ENCODE data around the gene SAE1.
"Not testable (repeated sequence)": the region's sequence is repeated elsewhere in the genome, so short reads cannot be mapped to it uniquely, and the experiment has no call there.

Gene SAE1

GRCh38 chr19:47132194-47132852, 1.7 kb downstream of the SAE1 start:
- no peak for DNase-seq

- DNase-seq, result no peak
These were observed 2.4 kb downstream of the SAE1 start for GRCh38 chr19:47133021-47133471.

- no peak for DNase-seq
These were observed 3.9 kb downstream of the SAE1 start for GRCh38 chr19:47134545-47134944.

GRCh38 chr19:47135156-47135555, 4.5 kb downstream of the SAE1 start:
- no peak for DNase-seq

GRCh38 chr19:47141252-47141651, 10.6 kb downstream of the SAE1 start:
- not testable (repeated sequence) for DNase-seq

GRCh38 chr19:47141695-47142094, 11.1 kb downstream of the SAE1 start:
- DNase-seq, result no peak

- no peak for DNase-seq
These were observed 12.1 kb downstream of the SAE1 start for GRCh38 chr19:47142779-47143178.

GRCh38 chr19:47143322-47144073, 12.9 kb downstream of the SAE1 start:
- no peak for DNase-seq

GRCh38 chr19:47144630-47145029, 14.0 kb downstream of the SAE1 start:
- DNase-seq, result no peak

- no peak for DNase-seq
These were observed 15.2 kb downstream of the SAE1 start for GRCh38 chr19:47145639-47146486.

GRCh38 chr19:47146920-47147319, 16.3 kb downstream of the SAE1 start:
- DNase-seq, result no peak

- DNase-seq, result no peak
These were observed 21.0 kb downstream of the SAE1 start for GRCh38 chr19:47151627-47152026.

- no peak for DNase-seq
These were observed 21.6 kb downstream of the SAE1 start for GRCh38 chr19:47152205-47152604.

GRCh38 chr19:47152632-47153031, 22.0 kb downstream of the SAE1 start:
- no peak for DNase-seq

- DNase-seq, result no peak
These were observed 22.6 kb downstream of the SAE1 start for GRCh38 chr19:47153266-47153665.

GRCh38 chr19:47155148-47155547, 24.5 kb downstream of the SAE1 start:
- DNase-seq, result no peak

- DNase-seq, result peak; percentile 24 to 47 (median 45)
These were observed 26.3 kb downstream of the SAE1 start for GRCh38 chr19:47156861-47157430.

GRCh38 chr19:47157431-47158321, 27.0 kb downstream of the SAE1 start:
- peak; percentile 30 to 53 (median 46) for DNase-seq

GRCh38 chr19:47158367-47158791, 27.7 kb downstream of the SAE1 start:
- no peak for DNase-seq

- peak in 2 of 3 donors; percentile 39 to 40 for DNase-seq
These were observed 28.4 kb downstream of the SAE1 start for GRCh38 chr19:47158879-47159503.

- DNase-seq, result no peak
These were observed 31.3 kb downstream of the SAE1 start for GRCh38 chr19:47161876-47162489.
